PFSK-1 (cell line): Measurements from ENCODE around the gene C15orf40.

Experiments
- POLR2AphosphoS5 ChIP-seq: IDR thresholded peaks from 2 replicates; pipeline ENCODE4 v1.6.1; 2012; ENCODE audit warnings: low read depth, mild to moderate bottlenecking, control low read depth, low read length, moderate library complexity
- REST ChIP-seq, 2 experiments: IDR thresholded peaks; 2 replicates each; pipeline versions ENCODE4 v1.6.1 to v1.8.0; 2011 to 2012; ENCODE audit warnings: low read depth in 2 of 2, low read length in 2 of 2, control low read depth in 1 of 2, inconsistent platforms in 1 of 2, mild to moderate bottlenecking in 1 of 2, moderate library complexity in 1 of 2; ENCODE audit not compliant: insufficient read depth in 1 of 2

- TF ChIP-seq REST (IDR thresholded peaks at IDR 0.05; ENCODE audit: insufficient read depth in 1 of 2, low read depth in 2 of 2, low read length in 2 of 2) (no peak), POLR2AphosphoS5 (no peak)
These were observed 68.7 kb downstream of the C15orf40 start for GRCh38 chr15:82942691-82943090.
